Esophagus (tissue), 2 donors: ENCODE measurements around the gene NKX1-1. TPM values are rescaled to one million over a fixed set of nuclear protein-coding genes. Genes with fewer than 3 reads are reported as not detected.

ENCODE experiments used
- H3K27ac ChIP-seq, 2 donors: one replicate each; pipeline ENCODE4 v1.5.1; 2013; ENCODE audit warnings: low read depth in 2 of 2, mild to moderate bottlenecking in 2 of 2, inconsistent platforms in 1 of 2, low read length in 1 of 2, moderate library complexity in 1 of 2
- H3K27me3 ChIP-seq, 2 donors: one replicate each; pipeline ENCODE4 v1.6.1; 2013; ENCODE audit warnings: low read length in 2 of 2, control low read depth in 1 of 2, mild to moderate bottlenecking in 1 of 2; ENCODE audit not compliant: insufficient read depth in 2 of 2, control insufficient read depth in 1 of 2
- H3K36me3 ChIP-seq, 2 donors: one replicate each; pipeline ENCODE4 v1.6.1; 2013; ENCODE audit warnings: low read length in 1 of 2; ENCODE audit not compliant: control insufficient read depth in 2 of 2, insufficient read depth in 2 of 2
- H3K4me1 ChIP-seq, 2 donors: one replicate each; pipeline ENCODE4 v1.6.1; 2013; ENCODE audit warnings: low read length in 1 of 2; ENCODE audit not compliant: control insufficient read depth in 2 of 2, insufficient read depth in 2 of 2
- H3K4me3 ChIP-seq, 2 donors: one replicate each; pipeline ENCODE4 v1.5.1; 2013; ENCODE audit warnings: low read length in 2 of 2, mild to moderate bottlenecking in 2 of 2, low read depth in 1 of 2, moderate library complexity in 1 of 2
- H3K9me3 ChIP-seq, 2 donors: one replicate each; pipeline ENCODE4 v1.6.1; 2013; ENCODE audit warnings: mild to moderate bottlenecking in 2 of 2, low read depth in 1 of 2, low read length in 1 of 2, moderate library complexity in 1 of 2; ENCODE audit not compliant: control insufficient read depth in 2 of 2, insufficient read depth in 1 of 2
- WGBS, 2 donors: extraction: QIAGEN DNeasy Blood & Tissue Kit; methylation state at CpG; one replicate each; pipeline ENCODE4 v1.1.7; 2013; 5-methylcytosine and 5-hydroxymethylcytosine counted together
- polyA plus RNA-seq, 2 donors: library from polyadenylated mRNA; stranded (reverse); fragments of 200-250 nt; gene quantifications; one replicate each; pipeline ENCODE4 v1.2.3, GENCODE V29; 2013
- donor health status: healthy with polysubstance abuse.
- donor health status: Bipolar disorder and iron deficiency.

The NKX1-1 gene
- polyA plus RNA-seq, 2 donors = not detected

- Histone ChIP-seq H3K4me3 (no peak overlapping the region), H3K27ac (no peak overlapping the region), H3K36me3 (no peaks in the 10 kb centered on the region), H3K27me3 (peaks cover 4 to 26% of the 10 kb centered on the region in 2 donors), H3K4me1 (no peaks in the 10 kb centered on the region), H3K9me3 (peaks cover 0 to 10% of the 10 kb centered on the region in 2 donors)
- 45 to 48% methylated on average over 17 of the region's 17 CpGs for WGBS, 2 donors
These were observed 5.5 kb upstream of the NKX1-1 start for GRCh38 chr4:1411436-1412375.

- Histone ChIP-seq H3K9me3 (peaks cover 0 to 13% of the 10 kb centered on the region in 2 donors), H3K4me1 (peaks cover 0 to 4% of the 10 kb centered on the region in 2 donors), H3K27me3 (peaks cover 8 to 30% of the 10 kb centered on the region in 2 donors), H3K27ac (no peak overlapping the region), H3K36me3 (no peaks in the 10 kb centered on the region), H3K4me3 (no peak overlapping the region)
- 28 to 30% methylated on average over 42 to 48 of the region's 48 CpGs for WGBS, 2 donors
These were observed 4.5 kb upstream of the NKX1-1 start for GRCh38 chr4:1410491-1411325.

GRCh38 chr4:1409491-1410425 lies 3.5 kb upstream of the NKX1-1 start:
- Histone ChIP-seq H3K9me3 (peaks cover 0 to 14% of the 10 kb centered on the region in 2 donors), H3K36me3 (no peaks in the 10 kb centered on the region), H3K4me3 (no peak overlapping the region), H3K27me3 (peaks cover 10 to 35% of the 10 kb centered on the region in 2 donors), H3K4me1 (peaks cover 0 to 5% of the 10 kb centered on the region in 2 donors), H3K27ac (no peak overlapping the region)
- WGBS, 2 donors = 45 to 46% methylated on average over 26 to 27 of the region's 27 CpGs

- no peaks in the 10 kb centered on the region for H3K36me3 ChIP-seq
- WGBS, 2 donors = 31 to 32% methylated on average over 14 of the region's 14 CpGs
- no peak overlapping the region for H3K4me3 ChIP-seq
- H3K27ac ChIP-seq = no peak overlapping the region
- peaks cover 0 to 14% of the 10 kb centered on the region in 2 donors for H3K9me3 ChIP-seq
- peaks cover 12 to 40% of the 10 kb centered on the region in 2 donors for H3K27me3 ChIP-seq
- H3K4me1 ChIP-seq = peaks cover 0 to 11% of the 10 kb centered on the region in 2 donors
These were observed 2.8 kb upstream of the NKX1-1 start for GRCh38 chr4:1409079-1409478.

- Histone ChIP-seq H3K27me3 (peaks cover 8 to 41% of the 10 kb centered on the region in 2 donors), H3K9me3 (peaks cover 0 to 16% of the 10 kb centered on the region in 2 donors), H3K4me1 (peaks cover 3 to 11% of the 10 kb centered on the region in 2 donors), H3K36me3 (no peaks in the 10 kb centered on the region), H3K27ac (no peak overlapping the region), H3K4me3 (no peak overlapping the region)
- 12 to 16% methylated on average over 22 of the region's 22 CpGs for WGBS, 2 donors
These were observed 2.2 kb upstream of the NKX1-1 start for GRCh38 chr4:1408418-1408817.

- no peak overlapping the region for H3K4me3 ChIP-seq
- WGBS, 2 donors = 7 to 8% methylated on average over 41 to 52 of the region's 53 CpGs
- peaks cover 6 to 16% of the 10 kb centered on the region in 2 donors for H3K4me1 ChIP-seq
- H3K27ac ChIP-seq = no peak overlapping the region
- H3K27me3 ChIP-seq = peaks cover 8 to 39% of the 10 kb centered on the region in 2 donors
- H3K9me3 ChIP-seq = peaks cover 0 to 10% of the 10 kb centered on the region in 2 donors
- no peaks in the 10 kb centered on the region for H3K36me3 ChIP-seq
These were observed 1.6 kb upstream of the NKX1-1 start for GRCh38 chr4:1407657-1408333.

GRCh38 chr4:1406981-1407656 lies 877 bp upstream of the NKX1-1 start:
- H3K27ac ChIP-seq = no peak overlapping the region
- no peaks in the 10 kb centered on the region for H3K36me3 ChIP-seq
- H3K4me1 ChIP-seq = peaks cover 9 to 20% of the 10 kb centered on the region in 2 donors
- H3K9me3 ChIP-seq = peaks cover 0 to 8% of the 10 kb centered on the region in 2 donors
- H3K4me3 ChIP-seq = no peak overlapping the region
- peaks cover 8 to 46% of the 10 kb centered on the region in 2 donors for H3K27me3 ChIP-seq
- 12 to 13% methylated on average over 48 to 50 of the region's 50 CpGs for WGBS, 2 donors

- 12 to 13% methylated on average over 62 to 90 of the region's 90 CpGs for WGBS, 2 donors
- no peak overlapping the region for H3K4me3 ChIP-seq
- peaks cover 9 to 20% of the 10 kb centered on the region in 2 donors for H3K4me1 ChIP-seq
- H3K27ac ChIP-seq = no peak overlapping the region
- peaks cover 0 to 8% of the 10 kb centered on the region in 2 donors for H3K9me3 ChIP-seq
- H3K27me3 ChIP-seq = peaks cover 8 to 57% of the 10 kb centered on the region in 2 donors
- H3K36me3 ChIP-seq = no peaks in the 10 kb centered on the region
These were observed 427 bp downstream of the NKX1-1 start for GRCh38 chr4:1405636-1406393.
